Measurements from ENCODE around the gene MACROD2.

GRCh38 chr20:15909995-15910394, 1914.7 kb downstream of the MACROD2 start:
- TF ChIP-seq POLR2AphosphoS5 (IDR thresholded peaks at IDR 0.05) (no peak), CTCF (IDR thresholded peaks at IDR 0.05) (no peak), POLR2A (IDR thresholded peaks at IDR 0.05) (no peak)
